Measurements from ENCODE around the gene C16orf86.

Gene C16orf86

DNA sequence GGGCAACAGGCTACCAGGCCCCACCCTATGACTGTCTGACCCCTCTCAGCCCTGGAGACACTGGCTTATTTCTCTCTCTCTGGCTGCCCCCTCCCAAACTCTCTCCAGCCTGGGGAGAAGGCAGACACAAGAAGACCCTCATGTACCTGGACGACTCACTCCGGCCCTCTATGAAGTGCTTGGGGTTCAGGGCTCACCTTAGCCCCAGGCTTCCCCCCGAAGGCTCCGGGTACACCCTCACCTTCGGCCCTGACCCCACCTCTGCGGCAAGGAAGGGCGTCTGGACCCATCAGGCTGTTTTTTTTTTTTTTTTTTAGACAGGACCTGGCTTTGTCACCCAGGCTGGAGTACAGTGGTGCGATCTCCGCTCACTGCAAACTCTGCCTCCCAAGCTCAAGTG, 22.6 kb upstream of the C16orf86 start:
- Histone ChIP-seq H3K9me2 (replicated peaks; ENCODE audit: control insufficient read depth, low read length) (no peaks in the 10 kb centered on the region), H3K4me2 (ENCODE audit: low read length) (peak overlapping the region; percentile 91), H3K9me3 (ENCODE audit: control insufficient read depth, insufficient read depth, low read length) (no peaks in the 10 kb centered on the region), H3K4me1 (ENCODE audit: control insufficient read depth, low read length) (peaks cover 25% of the 10 kb centered on the region), H3K36me3 (ENCODE audit: control insufficient read depth, low read length) (peaks cover 31% of the 10 kb centered on the region), H3K27me3 (ENCODE audit: control insufficient read depth, low read length) (no peaks in the 10 kb centered on the region), H4K20me1 (ENCODE audit: control insufficient read depth, insufficient read depth, low read depth, low read length) (no peaks in the 10 kb centered on the region), H3K4me3 (ENCODE audit: low read length) (no peak overlapping the region), H3K27ac (ENCODE audit: low read depth, low read length) (no peak overlapping the region), H3K79me2 (ENCODE audit: control insufficient read depth, low read length) (peaks cover 24% of the 10 kb centered on the region), H3F3A (ENCODE audit: control insufficient read depth, insufficient read depth) (peaks cover 6% of the 10 kb centered on the region)
- no peak for TF ChIP-seq EZH2phosphoT487 (IDR thresholded peaks at IDR 0.05; ENCODE audit: borderline replicate concordance, low read length)
- TF ChIP-seq, protein P1, sequence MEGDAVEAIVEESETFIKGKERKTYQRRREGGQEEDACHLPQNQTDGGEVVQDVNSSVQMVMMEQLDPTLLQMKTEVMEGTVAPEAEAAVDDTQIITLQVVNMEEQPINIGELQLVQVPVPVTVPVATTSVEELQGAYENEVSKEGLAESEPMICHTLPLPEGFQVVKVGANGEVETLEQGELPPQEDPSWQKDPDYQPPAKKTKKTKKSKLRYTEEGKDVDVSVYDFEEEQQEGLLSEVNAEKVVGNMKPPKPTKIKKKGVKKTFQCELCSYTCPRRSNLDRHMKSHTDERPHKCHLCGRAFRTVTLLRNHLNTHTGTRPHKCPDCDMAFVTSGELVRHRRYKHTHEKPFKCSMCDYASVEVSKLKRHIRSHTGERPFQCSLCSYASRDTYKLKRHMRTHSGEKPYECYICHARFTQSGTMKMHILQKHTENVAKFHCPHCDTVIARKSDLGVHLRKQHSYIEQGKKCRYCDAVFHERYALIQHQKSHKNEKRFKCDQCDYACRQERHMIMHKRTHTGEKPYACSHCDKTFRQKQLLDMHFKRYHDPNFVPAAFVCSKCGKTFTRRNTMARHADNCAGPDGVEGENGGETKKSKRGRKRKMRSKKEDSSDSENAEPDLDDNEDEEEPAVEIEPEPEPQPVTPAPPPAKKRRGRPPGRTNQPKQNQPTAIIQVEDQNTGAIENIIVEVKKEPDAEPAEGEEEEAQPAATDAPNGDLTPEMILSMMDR (IDR thresholded peaks at IDR 0.05; ENCODE audit: low read depth, low read length, poor library complexity, severe bottlenecking): no peak

DNA sequence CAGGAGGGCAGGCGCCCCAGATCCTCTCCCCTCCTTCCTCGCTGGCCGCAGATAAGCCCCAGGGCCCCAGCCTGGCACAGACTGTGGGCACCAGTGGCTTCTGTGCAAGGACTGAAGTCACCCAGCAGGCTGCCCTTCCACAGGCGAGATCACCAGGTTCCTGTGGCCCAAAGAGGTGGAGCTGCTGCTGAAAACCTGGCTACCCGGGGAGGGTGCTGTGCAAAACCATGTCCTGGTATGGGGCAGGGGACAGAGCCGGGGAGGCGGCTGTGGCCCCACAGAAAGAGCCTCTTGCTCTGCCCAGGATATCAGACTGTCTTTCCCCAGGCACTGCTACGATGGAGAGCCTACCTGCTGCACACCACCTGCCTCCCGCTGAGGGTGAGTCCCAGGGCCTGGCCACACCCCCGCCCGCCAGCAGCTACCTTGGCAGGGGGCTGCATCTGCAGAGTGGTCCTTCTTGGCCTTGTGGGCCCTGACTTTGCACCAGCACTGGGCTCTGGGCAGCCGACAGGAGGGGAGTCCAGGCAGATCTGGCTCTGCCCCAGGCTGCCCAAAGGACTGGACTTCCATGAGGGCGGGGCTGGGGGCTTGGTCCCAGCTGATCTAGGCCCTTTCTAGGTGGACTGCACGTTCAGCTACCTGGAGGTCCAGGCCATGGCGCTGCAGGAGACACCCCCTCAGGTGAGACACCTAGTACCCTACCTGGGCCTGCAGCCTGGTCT, 21.1 kb upstream of the C16orf86 start:
- H3K4me2 ChIP-seq (ENCODE audit: low read length): peak overlapping the region; percentile 91
- peak overlapping the region; percentile 79 for H3K27ac ChIP-seq (ENCODE audit: low read depth, low read length)
- H3F3A ChIP-seq (ENCODE audit: control insufficient read depth, insufficient read depth): peaks cover 4% of the 10 kb centered on the region
- peaks cover 25% of the 10 kb centered on the region for H3K4me1 ChIP-seq (ENCODE audit: control insufficient read depth, low read length)
- peaks cover 45% of the 10 kb centered on the region for H3K36me3 ChIP-seq (ENCODE audit: control insufficient read depth, low read length)
- no peaks in the 10 kb centered on the region for H4K20me1 ChIP-seq (ENCODE audit: control insufficient read depth, insufficient read depth, low read depth, low read length)
- no peaks in the 10 kb centered on the region for H3K9me3 ChIP-seq (ENCODE audit: control insufficient read depth, insufficient read depth, low read length)
- H3K79me2 ChIP-seq (ENCODE audit: control insufficient read depth, low read length): peaks cover 24% of the 10 kb centered on the region
- peak overlapping the region; percentile 91 for H3K4me3 ChIP-seq (ENCODE audit: low read length)
- TF ChIP-seq EZH2phosphoT487 (IDR thresholded peaks at IDR 0.05; ENCODE audit: borderline replicate concordance, low read length): no peak
- TF ChIP-seq, protein P1 (IDR thresholded peaks at IDR 0.05; ENCODE audit: low read depth, low read length, poor library complexity, severe bottlenecking): no peak
- no peaks in the 10 kb centered on the region for H3K9me2 ChIP-seq (replicated peaks; ENCODE audit: control insufficient read depth, low read length)
- H3K27me3 ChIP-seq (ENCODE audit: control insufficient read depth, low read length): no peaks in the 10 kb centered on the region

DNA sequence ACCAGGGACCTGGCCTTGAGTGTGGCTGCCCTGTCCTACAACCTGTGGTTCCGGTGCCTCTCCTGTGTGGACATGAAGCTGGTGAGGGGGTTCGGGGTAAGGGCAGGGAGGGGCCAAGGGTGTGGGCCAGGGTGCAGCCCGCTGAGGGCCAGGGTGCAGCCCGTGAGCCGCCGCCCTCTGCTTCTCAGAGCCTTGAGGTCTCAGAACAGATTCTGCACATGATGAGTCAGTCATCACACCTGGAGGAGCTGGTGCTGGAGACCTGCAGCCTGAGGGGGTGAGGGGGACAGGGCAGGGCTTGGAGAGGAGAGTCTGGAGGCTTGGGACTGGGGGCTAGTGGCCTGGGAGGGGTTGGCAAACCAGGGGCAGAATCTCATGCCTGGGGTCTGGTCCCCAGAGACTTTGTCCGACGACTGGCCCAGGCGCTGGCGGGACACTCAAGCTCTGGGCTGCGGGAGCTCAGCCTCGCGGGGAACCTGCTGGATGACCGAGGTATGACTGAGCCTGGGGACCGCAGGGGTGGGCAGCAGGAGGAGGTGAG, 19.4 kb upstream of the C16orf86 start:
- H3K79me2 ChIP-seq (ENCODE audit: control insufficient read depth, low read length): peaks cover 24% of the 10 kb centered on the region
- no peaks in the 10 kb centered on the region for H3K27me3 ChIP-seq (ENCODE audit: control insufficient read depth, low read length)
- H3K27ac ChIP-seq (ENCODE audit: low read depth, low read length): no peak overlapping the region
- H3K4me2 ChIP-seq (ENCODE audit: low read length): no peak overlapping the region
- peaks cover 4% of the 10 kb centered on the region for H3F3A ChIP-seq (ENCODE audit: control insufficient read depth, insufficient read depth)
- H4K20me1 ChIP-seq (ENCODE audit: control insufficient read depth, insufficient read depth, low read depth, low read length): no peaks in the 10 kb centered on the region
- H3K9me2 ChIP-seq (replicated peaks; ENCODE audit: control insufficient read depth, low read length): no peaks in the 10 kb centered on the region
- H3K9me3 ChIP-seq (ENCODE audit: control insufficient read depth, insufficient read depth, low read length): no peaks in the 10 kb centered on the region
- peaks cover 60% of the 10 kb centered on the region for H3K36me3 ChIP-seq (ENCODE audit: control insufficient read depth, low read length)
- no peak overlapping the region for H3K4me3 ChIP-seq (ENCODE audit: low read length)
- TF ChIP-seq EZH2phosphoT487 (IDR thresholded peaks at IDR 0.05; ENCODE audit: borderline replicate concordance, low read length): no peak
- TF ChIP-seq, protein P1 (IDR thresholded peaks at IDR 0.05; ENCODE audit: low read depth, low read length, poor library complexity, severe bottlenecking): no peak
- peaks cover 25% of the 10 kb centered on the region for H3K4me1 ChIP-seq (ENCODE audit: control insufficient read depth, low read length)

Data from DOHH2 (cell line).